DND-41 (cell line): ENCODE results near the gene ENTPD2.

Experiments used
- ATAC-seq: fragments of 200-7000 bp; cut with Tn5 transposase; 3 replicates; pipeline ENCODE4 v1.9.1; 2021; ENCODE audit warnings: low read depth; ENCODE audit not compliant: insufficient read depth
- DNase-seq: peaks from one replicate; pipeline ENCODE4 v3.0.0-alpha.2; 2020
- H2AFZ ChIP-seq: 2 replicates; pipeline ENCODE4 v1.6.0; 2012; ENCODE audit warnings: low read depth, low read length
- H3K27ac ChIP-seq: 2 replicates; pipeline ENCODE4 v1.5.1; 2012; ENCODE audit warnings: low read length, inconsistent platforms
- H3K27me3 ChIP-seq: fragments of 200-600 bp; sonication (generic); 2 replicates; pipeline ENCODE4 v1.6.0; 2012; ENCODE audit warnings: low read length, mild to moderate bottlenecking, inconsistent platforms; ENCODE audit not compliant: insufficient read depth, poor library complexity
- H3K36me3 ChIP-seq: 2 replicates; pipeline ENCODE4 v1.5.1; 2012; ENCODE audit warnings: low read length, inconsistent platforms; ENCODE audit not compliant: insufficient read depth
- H3K4me1 ChIP-seq: 2 replicates; pipeline ENCODE4 v1.5.1; 2012; ENCODE audit warnings: mild to moderate bottlenecking, low read length; ENCODE audit not compliant: insufficient read depth
- H3K4me2 ChIP-seq: 2 replicates; pipeline ENCODE4 v1.6.0; 2012; ENCODE audit warnings: mild to moderate bottlenecking, moderate library complexity, low read length, inconsistent platforms; ENCODE audit not compliant: insufficient read depth
- H3K4me3 ChIP-seq, 2 experiments: fragments of 200-600 bp in 1 of 2; shearing (Covaris generic) in 1 of 2; 2 replicates each; pipeline ENCODE4 v1.5.1; 2012 to 2016; ENCODE audit warnings: inconsistent platforms in 2 of 2, low read length in 2 of 2, mild to moderate bottlenecking in 2 of 2, low read depth in 1 of 2, moderate library complexity in 1 of 2
- H3K79me2 ChIP-seq: 2 replicates; pipeline ENCODE4 v1.6.0; 2012; ENCODE audit warnings: low read length, inconsistent platforms; ENCODE audit not compliant: insufficient read depth
- H3K9ac ChIP-seq: 2 replicates; pipeline ENCODE4 v1.6.0; 2012; ENCODE audit warnings: low read depth, mild to moderate bottlenecking, inconsistent platforms, low read length, moderate library complexity
- H3K9me3 ChIP-seq: 2 replicates; pipeline ENCODE4 v1.5.1; 2012; ENCODE audit warnings: low read length, moderate library complexity, mild to moderate bottlenecking, inconsistent platforms; ENCODE audit not compliant: insufficient read depth, severe bottlenecking
- H4K20me1 ChIP-seq: 2 replicates; pipeline ENCODE4 v1.6.0; 2012; ENCODE audit warnings: low read length; ENCODE audit not compliant: insufficient read depth
- EZH2 ChIP-seq: IDR thresholded peaks from 3 replicates; pipeline ENCODE4 v1.6.1; 2012; ENCODE audit warnings: borderline replicate concordance, low read depth, mild to moderate bottlenecking, moderate library complexity, low read length, inconsistent platforms; ENCODE audit not compliant: severe bottlenecking
- TF ChIP-seq, protein P1 (sequence below): IDR thresholded peaks from 2 replicates; pipeline ENCODE4 v1.5.1; 2012; ENCODE audit warnings: borderline replicate concordance, low read length, moderate library complexity, mild to moderate bottlenecking; ENCODE audit not compliant: poor library complexity, severe bottlenecking; ENCODE audit errors: extremely low read depth

Gene ENTPD2

DNA sequence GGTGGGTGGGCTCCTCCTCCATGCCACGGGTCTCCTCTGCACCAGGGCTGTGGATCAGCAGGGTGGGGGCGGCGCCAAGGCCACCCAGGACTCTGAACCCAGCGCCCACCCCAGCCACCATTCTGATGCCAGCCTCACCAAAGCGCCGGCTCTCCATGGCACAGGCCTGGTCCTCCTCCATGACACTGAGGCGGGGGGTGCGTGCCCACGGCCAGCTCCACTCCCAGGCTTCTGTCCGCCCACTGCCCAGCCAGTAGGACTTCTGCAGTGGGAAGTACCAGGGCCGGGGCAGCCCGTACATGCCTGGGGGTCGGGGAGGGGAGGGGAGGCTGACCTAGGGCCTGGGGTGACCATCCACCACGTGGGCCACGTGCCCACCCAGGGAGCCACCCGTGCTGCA, 37.4 kb downstream of the ENTPD2 start:
- TF ChIP-seq EZH2, result no peak
- TF ChIP-seq, protein P1, sequence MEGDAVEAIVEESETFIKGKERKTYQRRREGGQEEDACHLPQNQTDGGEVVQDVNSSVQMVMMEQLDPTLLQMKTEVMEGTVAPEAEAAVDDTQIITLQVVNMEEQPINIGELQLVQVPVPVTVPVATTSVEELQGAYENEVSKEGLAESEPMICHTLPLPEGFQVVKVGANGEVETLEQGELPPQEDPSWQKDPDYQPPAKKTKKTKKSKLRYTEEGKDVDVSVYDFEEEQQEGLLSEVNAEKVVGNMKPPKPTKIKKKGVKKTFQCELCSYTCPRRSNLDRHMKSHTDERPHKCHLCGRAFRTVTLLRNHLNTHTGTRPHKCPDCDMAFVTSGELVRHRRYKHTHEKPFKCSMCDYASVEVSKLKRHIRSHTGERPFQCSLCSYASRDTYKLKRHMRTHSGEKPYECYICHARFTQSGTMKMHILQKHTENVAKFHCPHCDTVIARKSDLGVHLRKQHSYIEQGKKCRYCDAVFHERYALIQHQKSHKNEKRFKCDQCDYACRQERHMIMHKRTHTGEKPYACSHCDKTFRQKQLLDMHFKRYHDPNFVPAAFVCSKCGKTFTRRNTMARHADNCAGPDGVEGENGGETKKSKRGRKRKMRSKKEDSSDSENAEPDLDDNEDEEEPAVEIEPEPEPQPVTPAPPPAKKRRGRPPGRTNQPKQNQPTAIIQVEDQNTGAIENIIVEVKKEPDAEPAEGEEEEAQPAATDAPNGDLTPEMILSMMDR, result no peak
- no peaks in the 10 kb centered on the region for H3K9me3 ChIP-seq
- no peak overlapping the region for H3K4me2 ChIP-seq
- H3K27me3 ChIP-seq, result no peaks in the 10 kb centered on the region
- no peaks in the 10 kb centered on the region for H3K79me2 ChIP-seq
- H3K27ac ChIP-seq, result no peak overlapping the region
- H2AFZ ChIP-seq, result no peak overlapping the region
- H3K4me3 ChIP-seq, result no peak overlapping the region
- DNase-seq (no peak), ATAC-seq (no peak)
- H3K36me3 ChIP-seq, result peaks cover 3% of the 10 kb centered on the region
- no peaks in the 10 kb centered on the region for H4K20me1 ChIP-seq
- H3K4me1 ChIP-seq, result no peaks in the 10 kb centered on the region
- no peak overlapping the region for H3K9ac ChIP-seq

DNA sequence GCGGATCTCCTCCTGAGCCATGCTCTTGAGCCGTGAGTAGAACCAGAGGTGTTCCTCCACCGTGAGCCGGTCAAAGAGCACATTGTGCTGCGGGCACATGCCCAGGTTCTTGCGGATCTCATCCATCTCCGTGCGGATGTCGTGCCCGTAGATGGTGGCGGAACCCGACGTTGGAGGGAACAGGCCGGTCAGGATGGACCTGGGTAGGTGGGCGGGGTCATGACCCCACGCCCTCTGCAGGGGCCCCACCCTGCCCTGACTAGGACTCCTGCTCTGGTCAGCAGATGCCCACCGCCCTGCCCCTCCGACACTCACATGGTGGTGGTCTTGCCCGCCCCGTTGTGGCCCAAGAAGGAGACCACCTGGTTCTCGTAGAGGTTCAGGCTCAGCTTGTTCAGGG, 37.9 kb downstream of the ENTPD2 start:
- H3K9me3 ChIP-seq, result no peaks in the 10 kb centered on the region
- H3K79me2 ChIP-seq, result no peaks in the 10 kb centered on the region
- H4K20me1 ChIP-seq, result no peaks in the 10 kb centered on the region
- H2AFZ ChIP-seq, result no peak overlapping the region
- TF ChIP-seq EZH2, result no peak
- TF ChIP-seq, protein P1, result no peak
- H3K27me3 ChIP-seq, result no peaks in the 10 kb centered on the region
- H3K36me3 ChIP-seq, result peaks cover 3% of the 10 kb centered on the region
- H3K4me2 ChIP-seq, result no peak overlapping the region
- no peak overlapping the region for H3K9ac ChIP-seq
- DNase-seq (no peak), ATAC-seq (no peak)
- H3K27ac ChIP-seq, result no peak overlapping the region
- no peaks in the 10 kb centered on the region for H3K4me1 ChIP-seq
- no peak overlapping the region for H3K4me3 ChIP-seq

DNA sequence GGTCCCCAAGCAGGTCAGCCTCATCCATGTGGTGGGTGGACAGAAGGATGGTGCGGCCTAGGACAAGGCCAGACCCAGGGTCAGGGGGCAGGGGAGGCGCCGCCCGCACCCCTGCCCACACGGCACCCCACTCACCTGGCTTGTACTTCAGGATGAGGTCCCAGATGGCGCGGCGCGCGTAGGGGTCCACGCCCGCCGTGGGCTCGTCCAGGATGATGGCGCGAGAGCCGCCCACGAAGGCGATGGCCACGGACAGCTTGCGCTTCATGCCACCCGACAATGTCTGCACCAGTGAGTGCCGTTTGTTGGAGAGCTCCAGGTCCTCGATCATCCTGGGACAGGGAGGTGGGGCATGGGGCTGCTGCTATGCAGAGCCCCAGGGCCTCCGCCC, 38.3 kb downstream of the ENTPD2 start:
- DNase-seq, result no peak
- ATAC-seq, result no peak
- Histone ChIP-seq H3K36me3 (peaks cover 3% of the 10 kb centered on the region; the same call in 1 of the 2 replicates), H3K4me2 (no peak overlapping the region), H3K79me2 (no peaks in the 10 kb centered on the region), H4K20me1 (no peaks in the 10 kb centered on the region), H3K27me3 (no peaks in the 10 kb centered on the region), H3K4me1 (no peaks in the 10 kb centered on the region), H2AFZ (no peak overlapping the region), H3K9ac (no peak overlapping the region), H3K27ac (no peak overlapping the region), H3K9me3 (no peaks in the 10 kb centered on the region), H3K4me3 (no peak overlapping the region)
- TF ChIP-seq, protein P1, result no peak
- no peak for TF ChIP-seq EZH2
